SU-DHL-6 (cell line): ENCODE data around the gene TMEM82.

Experiments
- H2AFZ ChIP-seq: fragments of 200-600 bp; sonication (generic); 2 replicates; pipeline ENCODE4 v1.6.1; 2014; ENCODE audit warnings: low read depth, mild to moderate bottlenecking, moderate library complexity, mixed read lengths, antibody characterized with exemption, low read length; ENCODE audit not compliant: severe bottlenecking
- H3F3A ChIP-seq: fragments of 200-600 bp; shearing (Covaris generic); 2 replicates; pipeline ENCODE4 v1.6.0; 2016; ENCODE audit warnings: antibody characterized with exemption, mild to moderate bottlenecking; ENCODE audit not compliant: insufficient read depth
- H3K27ac ChIP-seq: fragments of 200-600 bp; sonication (generic); 2 replicates; pipeline ENCODE4 v1.5.1; 2016; ENCODE audit warnings: low read depth, mild to moderate bottlenecking, low read length, moderate library complexity, mixed read lengths
- H3K27me3 ChIP-seq: fragments of 200-600 bp; sonication (generic), shearing (Covaris generic); 2 replicates; pipeline ENCODE4 v1.6.0; 2014; ENCODE audit warnings: mild to moderate bottlenecking, low read length
- H3K36me3 ChIP-seq: fragments of 200-600 bp; sonication (generic); 2 replicates; pipeline ENCODE4 v1.6.1; 2014; ENCODE audit warnings: mild to moderate bottlenecking, low read length, mixed read lengths
- H3K4me2 ChIP-seq: fragments of 300-600, 200-600 bp; shearing (Covaris generic), sonication (generic); 2 replicates; pipeline ENCODE4 v1.6.0; 2014; ENCODE audit warnings: low read length, low read depth, mild to moderate bottlenecking; ENCODE audit not compliant: poor library complexity, severe bottlenecking
- H3K4me3 ChIP-seq: fragments of 200-600 bp; sonication (generic); 2 replicates; pipeline ENCODE4 v1.5.1; 2014; ENCODE audit warnings: antibody characterized with exemption, low read length, mild to moderate bottlenecking, mixed read lengths; ENCODE audit not compliant: insufficient read depth, poor library complexity, severe bottlenecking
- H3K79me2 ChIP-seq: fragments of 200-600 bp; sonication (generic); 2 replicates; pipeline ENCODE4 v1.6.1; 2014; ENCODE audit warnings: mild to moderate bottlenecking, low read length, moderate library complexity; ENCODE audit not compliant: insufficient read depth
- H3K9ac ChIP-seq: fragments of 200-600 bp; sonication (generic); 2 replicates; pipeline ENCODE4 v1.7.0; 2014; ENCODE audit warnings: mild to moderate bottlenecking, low read length
- H3K9me2 ChIP-seq: fragments of 200-600 bp; sonication (generic); replicated peaks from 2 replicates; pipeline ENCODE4 v1.6.1; 2014; ENCODE audit warnings: low read length; ENCODE audit not compliant: insufficient read depth
- H3K9me3 ChIP-seq: fragments of 200-600 bp; sonication (generic); 2 replicates; pipeline ENCODE4 v1.6.1; 2014; ENCODE audit warnings: low read length, mixed read lengths; ENCODE audit not compliant: insufficient read depth
- H4K20me1 ChIP-seq: fragments of 200-600 bp; sonication (generic); 2 replicates; pipeline ENCODE4 v1.6.1; 2014; ENCODE audit warnings: low read depth, mild to moderate bottlenecking, antibody characterized with exemption, low read length, moderate library complexity, mixed read lengths
- EZH2phosphoT487 ChIP-seq: fragments of 200-600 bp; sonication (generic), shearing (Covaris generic); conservative IDR thresholded peaks from 2 replicates; pipeline ENCODE4 v1.6.1; 2018; ENCODE audit warnings: mild to moderate bottlenecking, antibody characterized with exemption, low read length, moderate library complexity, mixed read lengths
- TF ChIP-seq, protein P1 (sequence below): fragments of 200-600 bp; sonication (generic); IDR thresholded peaks from one replicate; pipeline ENCODE4 v1.5.1; 2017; ENCODE audit warnings: antibody characterized with exemption, mild to moderate bottlenecking, low read length, moderate library complexity; ENCODE audit not compliant: insufficient read depth, poor library complexity, severe bottlenecking

TMEM82 gene

GRCh38 chr1:15722836-15723532 is 19.3 kb upstream of the TMEM82 start:
- no peak overlapping the region for H3K27ac ChIP-seq
- no peak overlapping the region for H3K4me2 ChIP-seq
- no peak overlapping the region for H3K9ac ChIP-seq
- H4K20me1 ChIP-seq: no peaks in the 10 kb centered on the region
- H3K9me2 ChIP-seq: no peaks in the 10 kb centered on the region
- no peak overlapping the region for H2AFZ ChIP-seq
- no peaks in the 10 kb centered on the region for H3F3A ChIP-seq
- H3K79me2 ChIP-seq: no peaks in the 10 kb centered on the region
- no peaks in the 10 kb centered on the region for H3K36me3 ChIP-seq
- TF ChIP-seq, protein P1, sequence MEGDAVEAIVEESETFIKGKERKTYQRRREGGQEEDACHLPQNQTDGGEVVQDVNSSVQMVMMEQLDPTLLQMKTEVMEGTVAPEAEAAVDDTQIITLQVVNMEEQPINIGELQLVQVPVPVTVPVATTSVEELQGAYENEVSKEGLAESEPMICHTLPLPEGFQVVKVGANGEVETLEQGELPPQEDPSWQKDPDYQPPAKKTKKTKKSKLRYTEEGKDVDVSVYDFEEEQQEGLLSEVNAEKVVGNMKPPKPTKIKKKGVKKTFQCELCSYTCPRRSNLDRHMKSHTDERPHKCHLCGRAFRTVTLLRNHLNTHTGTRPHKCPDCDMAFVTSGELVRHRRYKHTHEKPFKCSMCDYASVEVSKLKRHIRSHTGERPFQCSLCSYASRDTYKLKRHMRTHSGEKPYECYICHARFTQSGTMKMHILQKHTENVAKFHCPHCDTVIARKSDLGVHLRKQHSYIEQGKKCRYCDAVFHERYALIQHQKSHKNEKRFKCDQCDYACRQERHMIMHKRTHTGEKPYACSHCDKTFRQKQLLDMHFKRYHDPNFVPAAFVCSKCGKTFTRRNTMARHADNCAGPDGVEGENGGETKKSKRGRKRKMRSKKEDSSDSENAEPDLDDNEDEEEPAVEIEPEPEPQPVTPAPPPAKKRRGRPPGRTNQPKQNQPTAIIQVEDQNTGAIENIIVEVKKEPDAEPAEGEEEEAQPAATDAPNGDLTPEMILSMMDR: no peak
- no peak for TF ChIP-seq EZH2phosphoT487
- H3K4me3 ChIP-seq: no peak overlapping the region
- no peaks in the 10 kb centered on the region for H3K27me3 ChIP-seq
- H3K9me3 ChIP-seq: no peaks in the 10 kb centered on the region

- H3K4me3 ChIP-seq: no peak overlapping the region
- no peaks in the 10 kb centered on the region for H3K9me3 ChIP-seq
- no peaks in the 10 kb centered on the region for H3K36me3 ChIP-seq
- no peaks in the 10 kb centered on the region for H3F3A ChIP-seq
- no peak for TF ChIP-seq EZH2phosphoT487
- TF ChIP-seq, protein P1: no peak
- H3K27ac ChIP-seq: no peak overlapping the region
- no peak overlapping the region for H3K9ac ChIP-seq
- no peaks in the 10 kb centered on the region for H3K79me2 ChIP-seq
- H3K27me3 ChIP-seq: no peaks in the 10 kb centered on the region
- H4K20me1 ChIP-seq: no peaks in the 10 kb centered on the region
- no peak overlapping the region for H2AFZ ChIP-seq
- no peak overlapping the region for H3K4me2 ChIP-seq
- H3K9me2 ChIP-seq: no peaks in the 10 kb centered on the region
Observed at GRCh38 chr1:15723631-15724246, 18.6 kb upstream of the TMEM82 start.

DNA sequence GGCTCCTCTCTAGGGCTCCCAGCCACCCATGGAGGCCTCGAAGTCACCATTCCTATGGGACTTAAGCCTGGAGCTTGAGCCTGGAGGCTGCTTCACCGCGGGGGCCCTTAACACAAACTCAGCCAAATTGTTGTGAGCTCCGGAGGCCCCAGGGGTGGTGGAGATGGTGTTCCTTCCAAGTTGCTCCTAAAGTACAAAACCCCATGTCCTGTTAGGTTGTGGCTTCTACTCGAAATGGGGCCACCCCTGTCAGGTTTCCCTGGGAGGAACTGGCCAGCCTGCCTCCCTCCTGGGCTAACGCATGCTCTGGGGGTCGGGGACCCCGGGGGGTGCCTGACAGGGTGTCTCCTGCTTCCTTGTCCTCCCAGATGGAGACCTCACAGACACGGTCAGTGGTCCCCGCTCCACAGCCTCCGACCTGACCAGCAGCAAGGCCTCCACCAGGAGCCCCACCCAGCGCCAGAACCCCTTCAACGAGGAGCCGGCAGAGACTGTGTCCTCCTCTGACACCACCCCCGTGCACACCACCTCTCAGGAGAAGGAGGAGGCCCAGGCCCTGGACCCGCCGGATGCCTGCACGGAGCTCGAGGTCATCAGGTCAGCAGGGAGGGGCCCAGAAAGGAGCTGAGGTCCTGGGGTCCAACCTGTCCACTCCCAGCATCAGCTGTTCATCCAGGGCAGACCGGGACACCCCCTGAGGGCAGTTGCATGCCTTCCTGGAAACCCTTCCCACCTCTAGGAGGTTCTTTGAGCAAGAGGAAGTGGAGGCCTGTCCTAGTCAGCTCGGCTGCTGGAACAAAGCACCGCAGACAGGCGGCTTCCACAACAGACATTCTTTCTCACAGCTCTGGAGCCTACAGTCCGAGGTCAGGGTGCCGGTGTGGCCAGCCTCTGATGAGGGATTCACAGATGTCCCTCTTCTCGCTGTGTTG is 17.1 kb upstream of the TMEM82 start:
- TF ChIP-seq, protein P1: no peak
- no peak for TF ChIP-seq EZH2phosphoT487
- Histone ChIP-seq H2AFZ (no peak overlapping the region), H3K27ac (no peak overlapping the region), H3K27me3 (no peaks in the 10 kb centered on the region), H3K36me3 (no peaks in the 10 kb centered on the region), H4K20me1 (no peaks in the 10 kb centered on the region), H3K79me2 (no peaks in the 10 kb centered on the region), H3F3A (no peaks in the 10 kb centered on the region), H3K9ac (no peak overlapping the region), H3K9me3 (no peaks in the 10 kb centered on the region), H3K4me3 (no peak overlapping the region), H3K4me2 (no peak overlapping the region), H3K9me2 (no peaks in the 10 kb centered on the region)
